ENCODE measurements around the gene SHROOM3. TPM values are rescaled to one million over a fixed set of nuclear protein-coding genes. Genes with fewer than 3 reads are reported as not detected.

The SHROOM3 gene
- total and polyA plus RNA-seq, 8 donors, result 6.1 to 212 (median 77.6) TPM

DNA sequence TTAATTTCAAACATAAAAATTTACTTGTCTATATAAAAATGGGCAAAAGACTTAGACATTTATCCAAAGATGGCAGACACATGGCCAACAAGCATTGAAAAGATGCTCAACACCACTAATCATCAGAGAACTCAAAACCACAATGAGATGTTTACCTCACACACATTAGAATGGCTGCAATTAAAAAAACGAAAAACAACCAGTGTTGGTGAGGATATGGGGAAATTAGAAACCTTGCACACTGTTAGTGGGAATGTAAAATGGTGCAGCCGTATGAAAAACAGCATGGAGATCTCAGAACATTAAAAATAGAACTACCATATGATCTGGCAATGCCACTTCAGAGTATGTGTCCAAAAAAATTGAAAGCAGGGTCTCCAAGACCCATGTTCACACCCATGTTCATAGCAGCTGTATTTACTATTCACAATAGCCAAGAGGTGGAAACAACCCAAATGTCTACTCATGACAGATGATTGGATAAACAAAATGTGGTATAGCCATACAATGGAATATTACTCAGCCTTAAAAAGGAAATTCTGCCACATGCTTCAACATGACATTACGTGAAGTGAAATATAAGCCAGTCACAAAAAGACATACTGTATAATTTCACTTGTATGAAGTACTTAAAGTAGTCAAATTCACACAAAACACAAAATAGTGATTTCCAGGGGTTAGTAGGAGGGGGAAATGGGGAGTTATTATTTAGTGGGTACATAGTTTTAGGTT is 316.7 kb downstream of the SHROOM3 start:
- intact Hi-C loops (cut with DNase I; ENCODE audit: low total_unique reads), result loop anchor here (10.0 kb wide), 1 partner anchor 237 kb away; no protein-coding TSS in a partner anchor
- Histone ChIP-seq H3K4me1 (peaks cover 0 to 42% (median 4%) of the 10 kb centered on the region in 4 donors), H3K4me3 (no peak overlapping the region), H3K27ac (no peak overlapping the region), H3K36me3 (peaks cover 9 to 71% (median 58%) of the 10 kb centered on the region in 4 donors), H3K9me3 (no peaks in the 10 kb centered on the region), H3K27me3 (no peaks in the 10 kb centered on the region)
- 91 to 99% (median 94%) methylated on average over 3 of the region's 3 CpGs for WGBS, 5 donors
- no peak for TF ChIP-seq POLR2AphosphoS5 (IDR thresholded peaks at IDR 0.05)
- TF ChIP-seq POLR2A (IDR thresholded peaks at IDR 0.05), result no peak
- TF ChIP-seq, protein P1, sequence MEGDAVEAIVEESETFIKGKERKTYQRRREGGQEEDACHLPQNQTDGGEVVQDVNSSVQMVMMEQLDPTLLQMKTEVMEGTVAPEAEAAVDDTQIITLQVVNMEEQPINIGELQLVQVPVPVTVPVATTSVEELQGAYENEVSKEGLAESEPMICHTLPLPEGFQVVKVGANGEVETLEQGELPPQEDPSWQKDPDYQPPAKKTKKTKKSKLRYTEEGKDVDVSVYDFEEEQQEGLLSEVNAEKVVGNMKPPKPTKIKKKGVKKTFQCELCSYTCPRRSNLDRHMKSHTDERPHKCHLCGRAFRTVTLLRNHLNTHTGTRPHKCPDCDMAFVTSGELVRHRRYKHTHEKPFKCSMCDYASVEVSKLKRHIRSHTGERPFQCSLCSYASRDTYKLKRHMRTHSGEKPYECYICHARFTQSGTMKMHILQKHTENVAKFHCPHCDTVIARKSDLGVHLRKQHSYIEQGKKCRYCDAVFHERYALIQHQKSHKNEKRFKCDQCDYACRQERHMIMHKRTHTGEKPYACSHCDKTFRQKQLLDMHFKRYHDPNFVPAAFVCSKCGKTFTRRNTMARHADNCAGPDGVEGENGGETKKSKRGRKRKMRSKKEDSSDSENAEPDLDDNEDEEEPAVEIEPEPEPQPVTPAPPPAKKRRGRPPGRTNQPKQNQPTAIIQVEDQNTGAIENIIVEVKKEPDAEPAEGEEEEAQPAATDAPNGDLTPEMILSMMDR (IDR thresholded peaks at IDR 0.05), result no peak
- TF ChIP-seq EP300 (IDR thresholded peaks at IDR 0.05), result no peak
- DNase-seq, result no peak

DNA sequence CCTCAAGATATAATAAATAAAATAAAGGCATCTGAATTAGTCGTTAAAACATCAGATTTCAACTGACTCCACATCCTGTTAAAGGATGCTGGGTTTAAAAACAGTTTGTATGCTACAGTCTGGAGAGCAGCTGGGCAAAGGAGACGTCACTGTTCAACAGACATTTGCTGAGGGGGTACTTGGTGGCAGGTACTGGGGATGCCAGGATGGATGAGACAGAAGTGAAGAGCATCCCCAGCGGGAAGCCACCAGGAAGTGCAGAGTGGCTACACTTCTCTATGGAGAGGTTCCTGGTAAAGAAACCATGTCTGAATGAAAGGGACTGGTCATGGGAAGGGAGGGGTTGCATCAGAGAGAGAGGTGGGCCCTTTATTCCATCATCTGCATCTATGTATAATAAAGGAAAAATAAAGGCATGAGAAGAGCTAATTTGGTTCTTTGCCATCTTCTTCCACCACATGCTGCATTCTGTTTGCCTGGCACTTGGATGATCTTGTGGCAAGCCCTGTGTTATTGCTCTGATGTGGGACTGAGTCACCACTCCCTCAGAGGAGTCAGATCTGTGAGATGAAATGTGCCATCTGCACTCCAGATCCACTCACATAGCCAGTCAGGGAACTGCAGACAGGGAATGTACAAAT is 318.0 kb downstream of the SHROOM3 start:
- 54 to 67% (median 56%) methylated on average over 3 of the region's 3 CpGs for WGBS, 5 donors
- no peaks in the 10 kb centered on the region for H3K9me3 ChIP-seq
- H3K27me3 ChIP-seq, result no peaks in the 10 kb centered on the region
- peak overlapping the region in 3 of 5 donors; percentile 20 to 48 (median 30) for H3K27ac ChIP-seq
- intact Hi-C loops (cut with DNase I; ENCODE audit: low total_unique reads), result loop anchor here (10.0 kb wide), 1 partner anchor 238 kb away; no protein-coding TSS in a partner anchor
- H3K36me3 ChIP-seq, result peaks cover 9 to 79% (median 66%) of the 10 kb centered on the region in 4 donors
- H3K4me1 ChIP-seq, result peaks cover 0 to 47% (median 8%) of the 10 kb centered on the region in 4 donors
- no peak for TF ChIP-seq POLR2A (IDR thresholded peaks at IDR 0.05)
- TF ChIP-seq POLR2AphosphoS5 (IDR thresholded peaks at IDR 0.05), result peak in 1 of 3 donors; percentile 65
- no peak for TF ChIP-seq EP300 (IDR thresholded peaks at IDR 0.05)
- peak in 1 of 2 donors; percentile 39 for DNase-seq
- H3K4me3 ChIP-seq, result no peak overlapping the region

DNA sequence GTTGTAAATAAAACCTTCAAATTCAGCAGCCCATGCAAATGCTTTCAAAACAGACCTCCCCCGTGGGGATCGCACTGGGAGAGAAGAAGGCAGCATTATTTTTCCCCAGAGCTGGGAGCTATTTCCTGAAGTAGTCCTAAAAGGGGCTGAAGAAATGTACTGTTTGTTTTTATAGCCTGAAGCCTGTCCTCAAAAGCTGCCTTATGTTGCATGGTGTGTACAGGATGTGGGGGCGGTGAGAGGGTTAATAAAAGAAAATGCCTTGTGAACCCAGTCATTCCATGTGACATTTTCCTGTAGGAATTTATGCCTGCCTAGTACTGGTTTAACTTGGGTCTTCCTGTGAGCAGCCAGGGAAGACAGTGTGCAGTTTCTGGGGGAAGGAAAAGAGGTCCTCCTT is 318.8 kb downstream of the SHROOM3 start:
- H3K4me3 ChIP-seq, result no peak overlapping the region
- TF ChIP-seq, protein P1 (IDR thresholded peaks at IDR 0.05), result no peak
- TF ChIP-seq POLR2A (IDR thresholded peaks at IDR 0.05) (no peak), EP300 (IDR thresholded peaks at IDR 0.05) (no peak), POLR2AphosphoS5 (IDR thresholded peaks at IDR 0.05) (no peak)
- peaks cover 0 to 42% (median 11%) of the 10 kb centered on the region in 4 donors for H3K4me1 ChIP-seq
- H3K27ac ChIP-seq, result peak overlapping the region in 4 of 5 donors; percentile 4 to 48 (median 25)
- intact Hi-C loops (cut with DNase I; ENCODE audit: low total_unique reads), result loop anchor here (10.0 kb wide), 1 partner anchor 239 kb away; no protein-coding TSS in a partner anchor
- WGBS, 5 donors, result 38 to 70% (median 56%) methylated on average over 3 of the region's 3 CpGs
- H3K27me3 ChIP-seq, result no peaks in the 10 kb centered on the region
- H3K9me3 ChIP-seq, result no peaks in the 10 kb centered on the region
- peaks cover 9 to 80% (median 66%) of the 10 kb centered on the region in 4 donors for H3K36me3 ChIP-seq
- DNase-seq, result peak in 1 of 2 donors; percentile 38

DNA sequence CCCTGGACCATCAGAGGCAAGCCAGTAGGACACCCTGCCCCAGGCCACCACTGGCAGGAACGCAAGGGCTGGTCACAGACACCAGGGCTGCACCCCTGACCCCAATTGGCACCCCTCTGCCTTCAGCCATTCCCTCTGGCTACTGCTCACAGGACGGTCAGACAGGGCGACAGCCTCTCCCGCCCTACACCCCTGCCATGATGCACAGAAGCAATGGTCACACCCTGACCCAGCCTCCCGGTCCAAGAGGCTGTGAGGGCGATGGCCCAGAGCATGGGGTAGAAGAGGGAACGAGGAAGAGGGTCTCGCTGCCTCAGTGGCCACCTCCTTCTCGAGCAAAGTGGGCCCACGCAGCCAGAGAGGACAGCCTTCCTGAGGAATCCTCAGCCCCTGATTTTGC is 319.4 kb downstream of the SHROOM3 start:
- H3K9me3 ChIP-seq, result no peaks in the 10 kb centered on the region
- H3K27me3 ChIP-seq, result no peaks in the 10 kb centered on the region
- WGBS, 5 donors, result 84 to 92% (median 90%) methylated on average over 9 to 10 of the region's 10 CpGs
- no peak for DNase-seq
- H3K36me3 ChIP-seq, result peaks cover 9 to 82% (median 68%) of the 10 kb centered on the region in 4 donors
- TF ChIP-seq EP300 (IDR thresholded peaks at IDR 0.05) (no peak), POLR2A (IDR thresholded peaks at IDR 0.05) (no peak), POLR2AphosphoS5 (IDR thresholded peaks at IDR 0.05) (no peak)
- TF ChIP-seq, protein P1 (IDR thresholded peaks at IDR 0.05), result no peak
- H3K4me3 ChIP-seq, result no peak overlapping the region
- H3K4me1 ChIP-seq, result peaks cover 0 to 35% (median 10%) of the 10 kb centered on the region in 4 donors
- intact Hi-C loops (cut with DNase I; ENCODE audit: low total_unique reads), result loop anchor here (10.0 kb wide), 1 partner anchor 240 kb away; no protein-coding TSS in a partner anchor
- peak overlapping the region in 1 of 5 donors; percentile 48 for H3K27ac ChIP-seq

All from stomach (tissue), 9 donors.